ENCODE data around the gene USP46. TPM values are rescaled to one million over a fixed set of nuclear protein-coding genes. Genes with fewer than 3 reads are reported as not detected.

The USP46 gene
- total RNA-seq, 4 donors from 2014 or later: 7.0 to 10.9 (median 9.1) TPM

DNA sequence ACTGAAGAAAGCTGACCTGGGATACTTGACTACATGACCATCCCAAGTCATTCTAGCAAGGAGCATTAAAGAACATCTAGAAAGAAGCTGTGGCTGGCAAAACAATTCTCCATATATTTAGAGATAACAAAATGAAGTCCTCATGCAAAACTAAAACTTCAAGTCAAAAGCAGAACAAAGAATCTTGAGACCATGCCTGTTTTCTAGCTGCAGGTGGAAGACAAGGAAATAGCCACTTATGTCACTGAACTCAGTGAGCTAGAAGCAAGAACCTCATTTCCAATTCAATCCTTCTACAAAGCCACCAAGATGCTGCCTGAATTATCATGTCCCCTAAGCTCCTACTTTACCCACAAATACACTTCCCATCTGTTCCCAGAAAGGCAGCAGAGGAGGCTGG lies 13.8 kb downstream of the USP46 start:
- TF ChIP-seq, protein P1, sequence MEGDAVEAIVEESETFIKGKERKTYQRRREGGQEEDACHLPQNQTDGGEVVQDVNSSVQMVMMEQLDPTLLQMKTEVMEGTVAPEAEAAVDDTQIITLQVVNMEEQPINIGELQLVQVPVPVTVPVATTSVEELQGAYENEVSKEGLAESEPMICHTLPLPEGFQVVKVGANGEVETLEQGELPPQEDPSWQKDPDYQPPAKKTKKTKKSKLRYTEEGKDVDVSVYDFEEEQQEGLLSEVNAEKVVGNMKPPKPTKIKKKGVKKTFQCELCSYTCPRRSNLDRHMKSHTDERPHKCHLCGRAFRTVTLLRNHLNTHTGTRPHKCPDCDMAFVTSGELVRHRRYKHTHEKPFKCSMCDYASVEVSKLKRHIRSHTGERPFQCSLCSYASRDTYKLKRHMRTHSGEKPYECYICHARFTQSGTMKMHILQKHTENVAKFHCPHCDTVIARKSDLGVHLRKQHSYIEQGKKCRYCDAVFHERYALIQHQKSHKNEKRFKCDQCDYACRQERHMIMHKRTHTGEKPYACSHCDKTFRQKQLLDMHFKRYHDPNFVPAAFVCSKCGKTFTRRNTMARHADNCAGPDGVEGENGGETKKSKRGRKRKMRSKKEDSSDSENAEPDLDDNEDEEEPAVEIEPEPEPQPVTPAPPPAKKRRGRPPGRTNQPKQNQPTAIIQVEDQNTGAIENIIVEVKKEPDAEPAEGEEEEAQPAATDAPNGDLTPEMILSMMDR (IDR thresholded peaks at IDR 0.05; ENCODE audit: low read depth): no peak

DNA sequence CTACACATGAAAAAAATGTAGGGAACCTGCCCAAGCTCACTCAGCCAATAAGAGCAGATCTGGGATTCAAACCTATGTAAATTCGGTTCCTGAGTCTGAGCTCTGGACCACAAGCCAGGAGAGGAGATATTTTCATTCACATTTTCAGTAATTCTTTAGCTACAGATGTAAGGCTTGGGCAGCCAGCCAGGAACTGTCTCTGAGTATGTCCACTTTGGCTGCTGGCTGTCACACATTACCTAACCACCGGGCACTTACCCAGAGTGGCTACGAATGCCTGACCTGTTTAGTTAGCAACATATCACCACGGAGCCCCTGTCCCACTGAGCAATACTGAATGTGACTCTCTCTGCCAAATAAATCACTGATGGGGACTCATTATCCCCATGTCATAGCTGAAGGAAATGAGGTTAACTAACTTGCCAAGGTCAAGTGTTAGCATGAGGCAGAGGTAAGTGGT lies 15.3 kb downstream of the USP46 start:
- TF ChIP-seq, protein P1 (IDR thresholded peaks at IDR 0.05; ENCODE audit: low read depth): no peak

DNA sequence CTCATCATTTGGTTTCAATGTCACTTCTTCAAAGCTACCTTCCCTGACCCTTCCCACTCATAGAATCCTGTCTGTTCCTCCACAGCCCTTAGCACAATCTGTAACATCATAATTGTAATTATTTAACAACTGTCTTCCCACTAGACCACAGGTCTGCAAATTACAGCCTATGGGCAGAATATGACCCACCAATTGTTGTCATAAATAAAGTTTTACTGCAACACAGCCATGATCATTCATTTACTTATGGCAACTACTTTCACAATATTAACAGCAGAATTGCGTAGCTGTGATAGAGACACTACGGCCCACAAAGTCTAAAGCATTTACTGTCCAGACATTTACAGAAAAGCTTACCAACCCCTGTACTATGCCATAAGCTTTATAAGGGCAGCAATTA lies 15.9 kb downstream of the USP46 start:
- TF ChIP-seq, protein P1 (IDR thresholded peaks at IDR 0.05; ENCODE audit: low read depth): no peak

DNA sequence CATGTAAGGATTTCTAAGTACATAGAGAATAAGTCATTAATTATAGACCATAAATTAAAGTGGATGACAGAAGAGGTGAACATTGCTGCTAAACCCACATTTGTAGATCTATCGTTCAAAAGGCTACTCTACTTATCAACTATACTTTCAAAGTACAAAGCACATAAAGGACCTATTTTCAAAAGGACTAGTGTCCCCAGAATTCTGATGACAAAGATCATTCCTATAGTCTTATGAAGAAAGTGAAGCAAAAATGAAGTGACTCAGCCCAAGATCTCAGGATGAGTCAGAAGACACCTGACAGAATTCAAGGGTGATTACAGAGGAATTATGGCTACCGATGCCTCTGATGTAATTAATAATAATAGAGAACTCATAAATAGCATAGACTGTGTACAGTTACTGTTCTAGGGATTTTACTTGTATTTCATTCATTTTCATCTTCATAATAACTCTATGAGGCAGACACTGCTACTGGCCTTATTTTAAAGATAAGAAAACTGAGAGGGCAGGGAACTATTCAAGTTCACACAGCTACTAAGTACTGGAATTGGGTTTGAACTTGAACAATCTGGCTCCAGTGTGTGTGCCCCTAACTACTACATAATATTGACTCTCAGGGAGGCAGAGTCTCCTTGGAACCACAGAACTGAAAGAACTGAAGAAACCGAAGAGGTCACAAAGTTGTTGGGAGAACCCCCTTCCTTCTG lies 17.1 kb downstream of the USP46 start:
- TF ChIP-seq, protein P1 (IDR thresholded peaks at IDR 0.05; ENCODE audit: low read depth): no peak

DNA sequence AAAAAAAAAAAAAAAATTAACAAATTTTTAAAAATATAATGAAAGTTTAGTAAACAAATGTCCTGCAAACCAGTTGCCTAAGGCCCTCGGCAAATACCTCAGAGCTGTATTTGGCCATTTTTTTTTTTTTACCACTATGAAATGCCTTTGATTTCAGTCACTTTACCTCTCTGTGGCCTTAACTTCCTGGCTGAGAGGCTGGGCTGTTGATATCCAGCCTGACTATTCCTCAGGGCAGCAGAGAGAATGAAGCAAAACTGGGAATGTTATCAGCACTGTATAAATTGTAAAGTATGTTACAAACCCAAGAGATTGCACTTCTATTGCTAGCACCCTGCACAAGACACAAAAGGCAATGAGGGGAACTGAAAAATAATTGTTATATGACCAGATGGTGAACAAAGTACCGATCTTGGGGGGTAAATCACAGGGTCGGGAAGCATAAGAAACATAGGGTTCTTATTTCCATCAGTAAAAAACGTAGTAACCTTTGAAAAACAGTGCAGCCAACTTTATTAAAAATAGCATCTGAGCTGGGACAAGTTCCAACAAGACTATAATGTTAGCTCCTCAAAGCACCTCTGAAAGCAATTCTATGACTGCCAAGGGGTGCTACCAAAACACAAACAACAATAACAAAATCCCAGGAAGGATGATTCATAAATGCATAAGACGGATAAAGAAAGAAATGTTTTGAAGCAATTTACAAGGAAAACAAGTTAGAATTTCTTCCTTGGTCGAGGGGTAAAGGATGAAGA lies 18.1 kb downstream of the USP46 start:
- TF ChIP-seq, protein P1 (IDR thresholded peaks at IDR 0.05; ENCODE audit: low read depth): no peak

DNA sequence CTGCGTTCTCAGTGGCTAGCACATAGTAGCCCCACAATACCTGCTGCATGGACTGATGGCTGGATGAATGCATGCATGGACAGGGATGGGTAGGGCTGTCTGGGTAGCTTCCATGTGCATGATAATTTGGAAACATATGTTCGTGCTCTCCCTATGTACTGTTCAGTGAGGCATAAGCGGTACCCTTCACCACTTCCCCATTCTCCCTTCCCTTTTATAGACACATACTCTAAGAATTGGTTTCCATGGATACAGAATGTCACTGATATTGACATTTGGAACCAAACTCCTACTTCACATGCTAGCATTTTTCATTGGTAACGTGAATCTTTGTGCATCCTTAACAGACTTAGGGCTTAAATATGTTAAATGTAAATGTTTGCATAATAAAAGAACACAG lies 20.4 kb downstream of the USP46 start:
- TF ChIP-seq, protein P1 (IDR thresholded peaks at IDR 0.05; ENCODE audit: low read depth): no peak

DNA sequence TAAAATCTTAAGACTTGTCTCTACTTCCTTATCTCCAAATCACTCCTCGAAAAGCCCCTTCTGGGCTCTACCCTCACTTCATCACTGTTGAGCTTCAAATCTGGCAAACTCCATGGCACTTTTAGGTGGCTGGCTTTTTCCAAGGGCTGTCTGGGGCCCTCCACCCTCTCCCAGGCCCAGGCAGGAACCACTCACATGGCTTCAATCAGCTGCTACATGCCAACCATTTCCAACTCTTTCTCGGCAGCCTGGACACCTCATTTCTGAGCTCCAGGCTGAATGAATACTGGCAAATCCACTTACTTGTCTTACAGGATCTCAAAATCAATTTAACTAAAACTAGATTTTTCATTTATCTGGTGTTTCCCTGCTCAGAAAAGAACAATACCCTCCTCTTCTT lies 22.0 kb downstream of the USP46 start:
- TF ChIP-seq, protein P1 (IDR thresholded peaks at IDR 0.05; ENCODE audit: low read depth): no peak
